ENCODE results near the gene API5. TPM values are rescaled to one million over a fixed set of nuclear protein-coding genes. Genes with fewer than 3 reads are reported as not detected.

API5 gene
- total RNA-seq, 2 donors from 2014 or later, result 48.9 to 133 TPM

GRCh38 chr11:43392713-43393112 lies 80.9 kb downstream of the API5 start:
- Histone ChIP-seq H3K27me3 (replicated peaks; ENCODE audit: insufficient read depth) (no peaks in the 10 kb centered on the region), H3K9me3 (no peaks in the 10 kb centered on the region), H3K4me3 (no peak overlapping the region), H3K36me3 (peaks cover 24% of the 10 kb centered on the region), H3K27ac (no peak overlapping the region), H3K4me1 (ENCODE audit: control insufficient read depth in 1 of 2, low read depth in 2 of 2) (no peaks in the 10 kb centered on the region)
- ATAC-seq (ENCODE audit: insufficient number of reproducible peaks, low FRiP score, low read depth) (no peak), DNase-seq (ENCODE audit: low spot score) (no peak)
- TF ChIP-seq CTCF (IDR thresholded peaks at IDR 0.05), result no peak

GRCh38 chr11:43393765-43394355 lies 82.1 kb downstream of the API5 start:
- Histone ChIP-seq H3K27me3 (replicated peaks; ENCODE audit: insufficient read depth) (no peaks in the 10 kb centered on the region), H3K4me3 (no peak overlapping the region), H3K9me3 (no peaks in the 10 kb centered on the region), H3K27ac (no peak overlapping the region), H3K4me1 (ENCODE audit: control insufficient read depth in 1 of 2, low read depth in 2 of 2) (no peaks in the 10 kb centered on the region), H3K36me3 (peaks cover 35% of the 10 kb centered on the region)
- TF ChIP-seq CTCF (IDR thresholded peaks at IDR 0.05), result no peak
- DNase-seq (ENCODE audit: low spot score) (no peak), ATAC-seq (ENCODE audit: insufficient number of reproducible peaks, low FRiP score, low read depth) (no peak)

Other genes starting within 250 kb of the API5 start
- gene TTC17, start 46.9 kb downstream of the API5 start, total RNA-seq, result 100 to 1,000 TPM; 105 to 126 TPM

All from thoracic aorta (tissue), 2 donors.